GM21825 (cell line): ENCODE results near the gene CACNB1.

Experiments used
- ATAC-seq: cut with Tn5 transposase; IDR thresholded peaks from one replicate; pipeline ENCODE4 v1.9.1; 2021; ENCODE audit warnings: mild to moderate bottlenecking, moderate library complexity; ENCODE audit not compliant: unreplicated experiment

CACNB1 gene

DNA sequence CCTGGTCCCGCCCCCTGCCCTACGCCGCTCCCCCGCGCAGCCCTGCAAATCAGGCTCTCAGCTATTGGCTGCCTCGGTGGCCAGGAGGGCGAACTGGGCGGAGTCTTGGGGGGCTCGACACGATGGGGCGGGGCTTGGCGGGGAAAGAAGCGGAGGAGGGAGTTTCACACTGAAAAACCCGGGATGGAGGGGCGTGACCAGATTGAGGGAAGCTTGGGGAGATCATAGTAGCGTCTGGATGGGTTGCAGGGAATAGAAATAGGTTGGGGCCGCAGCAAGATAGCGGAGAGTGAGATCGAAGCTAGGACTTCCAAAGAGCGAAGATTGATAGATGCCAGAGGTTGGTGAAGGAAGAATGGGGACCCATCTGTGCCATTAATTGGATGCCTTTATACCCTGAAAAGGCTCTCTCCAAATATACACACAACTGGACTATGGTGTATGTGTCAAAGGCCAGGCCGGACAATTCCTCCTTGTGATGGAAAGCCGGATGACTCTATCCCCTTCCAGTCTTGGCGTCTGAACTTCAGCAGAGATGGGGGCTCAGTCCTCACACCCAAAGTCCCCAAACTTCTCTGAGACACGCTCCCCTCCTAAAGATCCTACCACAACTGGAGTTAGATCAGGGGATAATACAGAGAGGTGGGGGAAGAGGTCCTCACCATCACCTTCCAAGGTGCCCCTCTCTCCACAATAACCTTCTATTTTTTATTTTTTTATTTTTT, 28.7 kb upstream of the CACNB1 start:
- no peak for ATAC-seq

GRCh38 chr17:39225308-39225958, 28.0 kb upstream of the CACNB1 start, which contains the start of gene STAC2:
TSS of gene STAC2 (minus strand) at chr17:39225945. CDS start at chr17:39225502, 443 bp downstream.
- ATAC-seq = no peak

- ATAC-seq = no peak
These were observed 27.4 kb upstream of the CACNB1 start for GRCh38 chr17:39224778-39225307.

DNA sequence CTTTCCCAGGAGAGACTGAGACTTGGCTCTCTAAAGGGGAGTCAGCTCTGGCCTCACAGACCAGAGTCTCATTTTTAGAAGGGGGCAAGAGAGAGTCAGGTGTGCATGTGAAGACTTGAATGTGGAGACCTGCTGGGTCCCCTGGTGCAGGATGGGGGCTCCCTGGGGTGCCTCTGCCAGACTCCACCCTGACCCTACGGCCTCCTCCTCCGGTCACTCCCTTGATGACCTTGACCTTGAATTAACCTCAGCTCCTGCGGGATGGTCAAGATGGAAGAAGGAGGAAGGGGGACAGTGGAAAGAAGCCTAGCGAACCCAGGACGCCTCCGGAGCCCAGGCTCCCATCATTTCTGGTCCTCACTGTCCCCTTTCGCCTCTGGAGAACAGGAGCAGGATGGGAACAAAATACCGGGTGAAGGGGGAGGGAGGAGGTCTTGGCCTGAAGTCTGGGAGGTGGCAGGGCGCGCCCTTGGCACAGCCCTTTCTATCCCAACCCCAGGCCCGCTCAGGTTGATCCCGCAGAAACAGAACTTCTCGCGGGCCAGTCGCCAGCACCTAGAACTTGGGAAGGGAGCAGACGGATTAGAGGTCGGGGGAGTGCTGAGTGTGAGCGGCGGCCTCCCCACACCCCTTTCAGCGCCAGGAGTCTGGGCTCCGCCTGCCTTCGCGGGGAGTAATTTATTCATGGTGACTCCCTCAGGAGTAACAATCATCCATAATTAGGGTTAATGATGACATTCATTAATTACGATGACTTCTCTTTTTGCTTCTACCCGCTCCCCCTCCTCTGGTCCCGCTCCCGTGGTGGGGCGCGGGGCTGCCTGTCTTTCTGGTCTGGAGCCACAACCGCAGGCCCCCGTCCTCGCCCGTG, 26.7 kb upstream of the CACNB1 start:
- ATAC-seq = no peak

GRCh38 chr17:39222866-39223834, 25.7 kb upstream of the CACNB1 start:
- no peak for ATAC-seq

- no peak for ATAC-seq
These were observed 24.7 kb upstream of the CACNB1 start for GRCh38 chr17:39222151-39222550.

DNA sequence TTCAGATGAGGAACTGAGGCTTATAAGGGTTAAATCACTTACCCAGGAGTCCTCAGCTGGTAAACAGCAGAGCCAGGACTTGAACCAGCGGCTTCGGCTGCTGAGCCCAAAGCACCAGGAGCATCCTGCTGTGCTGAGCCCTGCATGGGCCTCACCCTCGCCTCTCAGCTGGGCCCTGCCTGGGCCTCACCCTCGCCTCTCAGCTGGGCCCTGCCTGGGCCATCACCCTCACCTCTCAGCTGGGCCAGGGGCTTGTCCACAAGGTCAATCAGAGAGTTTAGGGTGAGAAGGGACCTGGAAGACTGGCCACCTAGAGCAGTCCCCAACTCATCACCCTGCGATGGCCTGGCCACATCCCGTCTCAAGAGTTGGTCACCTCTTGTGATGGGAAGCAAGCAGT, 24.1 kb upstream of the CACNB1 start:
- no peak for ATAC-seq

GRCh38 chr17:39219647-39220154, 22.2 kb upstream of the CACNB1 start:
- ATAC-seq = no peak

- no peak for ATAC-seq
These were observed 21.4 kb upstream of the CACNB1 start for GRCh38 chr17:39218906-39219305.

DNA sequence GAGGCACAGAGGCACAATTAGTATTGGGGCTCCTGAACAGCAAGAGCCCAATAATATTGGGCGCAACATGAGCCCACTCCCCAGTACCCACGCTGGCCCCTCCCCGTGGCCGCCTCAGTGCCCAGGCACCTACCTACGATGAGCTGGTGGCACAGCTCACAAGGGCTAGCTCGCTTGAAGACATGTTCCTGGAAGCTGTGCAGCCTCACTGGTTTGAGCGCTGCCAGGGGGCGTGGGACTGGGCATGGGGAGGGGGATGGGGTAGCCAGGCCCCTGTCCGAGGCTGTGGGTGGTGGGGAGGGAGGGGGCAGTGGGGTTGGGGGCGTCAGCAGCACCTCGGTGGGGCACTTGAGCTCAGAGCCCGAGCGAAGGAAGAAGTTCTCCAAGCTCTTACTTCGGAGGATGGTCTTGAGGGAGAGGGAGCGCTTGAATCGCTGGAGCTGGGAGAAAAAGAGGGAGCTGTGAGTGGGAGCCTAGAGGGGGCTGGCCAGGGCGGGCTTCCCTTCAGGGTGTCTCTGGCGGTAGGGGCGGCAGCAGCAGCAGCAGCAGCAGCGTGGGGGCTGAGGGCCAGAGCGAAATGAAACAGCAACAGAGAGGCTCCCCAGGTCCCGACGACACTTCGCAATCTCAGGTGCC, 20.4 kb upstream of the CACNB1 start:
- ATAC-seq = no peak

DNA sequence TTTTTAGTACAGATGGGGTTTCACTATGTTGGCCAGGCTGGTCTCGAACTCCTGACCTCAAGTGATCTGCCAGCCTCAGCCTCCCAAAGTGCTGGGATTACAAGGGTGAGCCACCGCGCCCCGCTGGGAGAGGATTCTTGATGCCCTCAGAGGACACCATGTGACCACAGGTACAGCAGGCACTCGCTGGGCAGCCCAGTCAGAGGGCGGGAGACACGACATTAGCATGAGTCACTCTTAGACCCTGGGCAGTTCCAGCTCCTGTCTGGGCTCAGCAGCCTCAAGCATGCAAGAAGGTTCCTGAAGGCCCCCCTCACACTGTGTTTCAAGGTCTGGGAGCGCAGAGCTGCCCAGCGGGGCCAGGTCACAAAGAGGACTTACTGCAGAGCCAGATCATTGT, 16.4 kb upstream of the CACNB1 start:
- no peak for ATAC-seq

- ATAC-seq = no peak
These were observed 15.5 kb upstream of the CACNB1 start for GRCh38 chr17:39212841-39213480.

GRCh38 chr17:39212195-39212810, 14.8 kb upstream of the CACNB1 start:
- no peak for ATAC-seq

- no peak for ATAC-seq
These were observed 12.6 kb upstream of the CACNB1 start for GRCh38 chr17:39210093-39210434.

GRCh38 chr17:39209317-39210092, 12.0 kb upstream of the CACNB1 start:
- ATAC-seq = no peak

GRCh38 chr17:39208893-39209292, 11.4 kb upstream of the CACNB1 start:
- ATAC-seq = no peak

GRCh38 chr17:39208136-39208535, 10.7 kb upstream of the CACNB1 start:
- no peak for ATAC-seq

GRCh38 chr17:39205112-39205526, 7.7 kb upstream of the CACNB1 start:
- no peak for ATAC-seq
